H9 (cell line): ENCODE data around the gene PPP1R3C. TPM values are rescaled to one million over a fixed set of nuclear protein-coding genes. Genes with fewer than 3 reads are reported as not detected.

ENCODE experiments used
- DNase-seq: peaks from one replicate; pipeline ENCODE4 v3.0.0-alpha.2; 2017
- H2AFZ ChIP-seq: one replicate; pipeline ENCODE4 v1.6.1; 2013; ENCODE audit warnings: mild to moderate bottlenecking, low read length, control low read depth, moderate library complexity
- H2AK5ac ChIP-seq: 2 replicates; pipeline ENCODE4 v1.6.1; 2013; ENCODE audit warnings: low read length, control low read depth, mixed read lengths; ENCODE audit not compliant: insufficient read length
- H2BK120ac ChIP-seq: one replicate; pipeline ENCODE4 v1.6.1; 2013; ENCODE audit warnings: low read depth, mild to moderate bottlenecking, low read length, control low read depth, inconsistent platforms; ENCODE audit not compliant: poor library complexity, severe bottlenecking
- H2BK12ac ChIP-seq: 2 replicates; pipeline ENCODE4 v1.6.1; 2013; ENCODE audit warnings: low read length, control low read depth, mixed read lengths, low read depth; ENCODE audit not compliant: insufficient read length
- H2BK15ac ChIP-seq: 2 replicates; pipeline ENCODE4 v1.6.1; 2013; ENCODE audit warnings: low read depth, low read length, control low read depth
- H2BK20ac ChIP-seq: one replicate; pipeline ENCODE4 v1.6.1; 2013; ENCODE audit warnings: low read depth, mild to moderate bottlenecking, low read length, control low read depth, inconsistent platforms; ENCODE audit not compliant: poor library complexity, severe bottlenecking
- H2BK5ac ChIP-seq: 2 replicates; pipeline ENCODE4 v1.6.1; 2013; ENCODE audit warnings: low read length, control low read depth, mixed read lengths; ENCODE audit not compliant: insufficient read length
- H3K14ac ChIP-seq: 2 replicates; pipeline ENCODE4 v1.6.1; 2013; ENCODE audit warnings: low read length, control low read depth; ENCODE audit not compliant: insufficient read depth
- H3K18ac ChIP-seq: 2 replicates; pipeline ENCODE4 v1.6.1; 2013; ENCODE audit warnings: low read depth, mild to moderate bottlenecking, mixed read lengths, low read length, control low read depth; ENCODE audit not compliant: insufficient read length
- H3K23ac ChIP-seq: 2 replicates; pipeline ENCODE4 v1.6.1; 2013; ENCODE audit warnings: low read length, control low read depth, mixed read lengths, low read depth; ENCODE audit not compliant: insufficient read length
- H3K23me2 ChIP-seq: 2 replicates; pipeline ENCODE4 v1.6.1; 2013; ENCODE audit warnings: low read depth, mild to moderate bottlenecking, mixed read lengths, low read length, control low read depth; ENCODE audit not compliant: insufficient read length, poor library complexity, severe bottlenecking
- H3K27ac ChIP-seq: 2 replicates; pipeline ENCODE4 v1.5.1; 2013; ENCODE audit warnings: low read length, control low read depth, mixed read lengths, low read depth; ENCODE audit not compliant: insufficient read length
- H3K27me3 ChIP-seq: 2 replicates; pipeline ENCODE4 v1.6.1; 2013; ENCODE audit warnings: low read length, control low read depth, inconsistent platforms; ENCODE audit not compliant: insufficient read depth
- H3K4ac ChIP-seq: 2 replicates; pipeline ENCODE4 v1.6.1; 2013; ENCODE audit warnings: low read depth, mild to moderate bottlenecking, control low read depth, inconsistent platforms, low read length, moderate library complexity
- H3K4me1 ChIP-seq: 2 replicates; pipeline ENCODE4 v1.6.1; 2013; ENCODE audit warnings: low read length, control low read depth, inconsistent platforms; ENCODE audit not compliant: insufficient read depth
- H3K4me2 ChIP-seq: 2 replicates; pipeline ENCODE4 v1.6.1; 2013; ENCODE audit warnings: low read length, control low read depth, mixed read lengths; ENCODE audit not compliant: insufficient read length, insufficient read depth
- H3K56ac ChIP-seq: 2 replicates; pipeline ENCODE4 v1.6.1; 2013; ENCODE audit warnings: low read depth, mild to moderate bottlenecking, mixed read lengths, low read length, control low read depth; ENCODE audit not compliant: insufficient read length
- H3K79me1 ChIP-seq: 2 replicates; pipeline ENCODE4 v1.6.1; 2013; ENCODE audit warnings: low read depth, mild to moderate bottlenecking, moderate library complexity, low read length, control low read depth, inconsistent platforms; ENCODE audit not compliant: insufficient read depth, poor library complexity, severe bottlenecking
- H3K79me2 ChIP-seq: 2 replicates; pipeline ENCODE4 v1.6.1; 2013; ENCODE audit warnings: low read length, control low read depth, inconsistent platforms; ENCODE audit not compliant: insufficient read depth
- H3K9ac ChIP-seq: 2 replicates; pipeline ENCODE4 v1.6.1; 2013; ENCODE audit warnings: low read length, control low read depth, mixed read lengths; ENCODE audit not compliant: insufficient read length; ENCODE audit errors: extremely low read depth
- H3K9me3 ChIP-seq: one replicate; pipeline ENCODE4 v1.6.1; 2013; ENCODE audit warnings: low read depth, low read length, inconsistent platforms; ENCODE audit not compliant: control insufficient read depth
- H3T11ph ChIP-seq: one replicate; pipeline ENCODE4 v1.6.1; 2013; ENCODE audit warnings: mild to moderate bottlenecking, low read length, control low read depth, inconsistent platforms
- H4K20me1 ChIP-seq: one replicate; pipeline ENCODE4 v1.6.1; 2013; ENCODE audit not compliant: control insufficient read depth, insufficient read length, insufficient read depth
- H4K5ac ChIP-seq: 2 replicates; pipeline ENCODE4 v1.6.1; 2013; ENCODE audit warnings: low read depth, mild to moderate bottlenecking, mixed read lengths, low read length, control low read depth; ENCODE audit not compliant: insufficient read length
- H4K8ac ChIP-seq: replicated peaks from 2 replicates; pipeline ENCODE4 v1.6.1; 2013; ENCODE audit warnings: low read length, control low read depth, mixed read lengths, low read depth; ENCODE audit not compliant: insufficient read length
- H4K91ac ChIP-seq: 2 replicates; pipeline ENCODE4 v1.6.1; 2013; ENCODE audit warnings: low read depth, mild to moderate bottlenecking, moderate library complexity, mixed read lengths, low read length, control low read depth; ENCODE audit not compliant: insufficient read length
- H3K27ac Mint-ChIP-seq, 3 experiments: 2 replicates in 2 of 3; 3 replicates in 1 of 3; pipeline ENCODE4 v1.8.0; 2020 to 2021; ENCODE audit warnings: mixed read lengths in 3 of 3, mild to moderate bottlenecking in 1 of 3, moderate library complexity in 1 of 3
- H3K27me3 Mint-ChIP-seq: 2 replicates; pipeline ENCODE4 v1.8.0; 2021; ENCODE audit warnings: low read depth, mild to moderate bottlenecking, moderate library complexity, mixed read lengths
- H3K36me3 Mint-ChIP-seq, 3 experiments: 2 replicates in 2 of 3; 3 replicates in 1 of 3; pipeline ENCODE4 v1.8.0; 2020 to 2021; ENCODE audit warnings: low read depth in 3 of 3, mixed read lengths in 3 of 3; ENCODE audit not compliant: insufficient read depth in 1 of 3
- H3K4me1 Mint-ChIP-seq, 2 experiments: 2 replicates each; pipeline ENCODE4 v1.8.0; 2020; ENCODE audit warnings: mixed read lengths in 2 of 2
- H3K4me3 Mint-ChIP-seq, 2 experiments: 2 replicates in 1 of 2; 3 replicates in 1 of 2; pipeline ENCODE4 v1.8.0; 2020 to 2021; ENCODE audit warnings: mild to moderate bottlenecking in 2 of 2, mixed read lengths in 2 of 2, moderate library complexity in 1 of 2
- H3K9me3 Mint-ChIP-seq, 2 experiments: 2 replicates in 1 of 2; 3 replicates in 1 of 2; pipeline ENCODE4 v1.8.0; 2020; ENCODE audit warnings: mild to moderate bottlenecking in 2 of 2, mixed read lengths in 2 of 2, moderate library complexity in 1 of 2
- WGBS: extraction: QIAGEN DNeasy Blood & Tissue Kit; methylation state at CpG from one replicate; pipeline ENCODE4 v1.1.7; 2013; ENCODE audit warnings: missing lambda C conversion rate, low lambda C conversion rate, mixed read lengths; ENCODE audit not compliant: insufficient read length; ENCODE audit errors: extremely low coverage; 5-methylcytosine and 5-hydroxymethylcytosine counted together
- total RNA-seq: library from RNA; stranded (reverse); gene quantifications from 2 replicates; pipeline ENCODE4 v1.2.1, GENCODE V29; 2021
- TF ChIP-seq, protein P1 (sequence below): fragments of 200-600 bp; sonication (generic); conservative IDR thresholded peaks from 3 replicates; pipeline ENCODE4 v1.8.0; 2021; ENCODE audit warnings: antibody characterized with exemption, mild to moderate bottlenecking

Gene PPP1R3C
- total RNA-seq, 1 experiment from 2014 or later, result 1.2 TPM

DNA sequence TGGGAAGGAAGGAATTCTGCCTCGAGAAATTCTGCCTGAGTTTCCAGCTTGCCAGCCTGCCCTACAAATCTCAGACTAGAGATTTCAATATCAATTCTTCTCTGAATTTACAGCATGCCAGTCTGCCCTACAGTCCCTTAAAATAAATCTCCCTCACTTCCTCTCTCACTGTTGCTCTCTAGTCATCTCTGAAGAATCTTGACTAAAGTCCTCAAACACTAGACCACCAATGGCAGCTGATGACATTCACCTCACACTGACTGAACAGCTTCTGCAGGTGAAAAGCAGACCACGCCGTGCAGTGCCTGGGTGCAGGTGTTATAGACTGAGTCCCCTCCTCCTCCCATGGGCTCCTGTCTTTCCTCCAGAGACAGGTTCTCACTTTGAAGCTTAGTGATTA is 30.4 kb downstream of the PPP1R3C start:
- H3K79me2 ChIP-seq, result no peaks in the 10 kb centered on the region
- H3K9me3 ChIP-seq, result no peaks in the 10 kb centered on the region
- no peak overlapping the region for H4K91ac ChIP-seq
- Mint-ChIP-seq H3K27me3 (no peaks in the 10 kb centered on the region), H3K9me3 (peaks cover 11 to 12% of the 10 kb centered on the region in 2 experiments; a peak in 4 of 5 replicates), H3K36me3 (peaks cover 0 to 8% (median 6%) of the 10 kb centered on the region in 3 experiments; a peak in 1 of 7 replicates), H3K4me3 (no peak overlapping the region), H3K27ac (no peak overlapping the region), H3K4me1 (no peaks in the 10 kb centered on the region)
- H3K27me3 ChIP-seq, result no peaks in the 10 kb centered on the region
- H2BK12ac ChIP-seq, result no peak overlapping the region
- H2AK5ac ChIP-seq, result no peak overlapping the region
- H3K27ac ChIP-seq, result no peak overlapping the region
- H2BK120ac ChIP-seq, result no peak overlapping the region
- no peak overlapping the region for H2BK15ac ChIP-seq
- no peak overlapping the region for H2BK20ac ChIP-seq
- no peaks in the 10 kb centered on the region for H3K79me1 ChIP-seq
- no peak overlapping the region for H4K8ac ChIP-seq
- no peaks in the 10 kb centered on the region for H4K20me1 ChIP-seq
- H4K5ac ChIP-seq, result no peak overlapping the region
- no peak overlapping the region for H3K9ac ChIP-seq
- no peak overlapping the region for H3K4me2 ChIP-seq
- no peak overlapping the region for H3K4ac ChIP-seq
- H3K4me1 ChIP-seq, result no peaks in the 10 kb centered on the region
- no peak overlapping the region for H3K56ac ChIP-seq
- WGBS, result no CpG with 5 or more reads among the region's 3 CpGs
- DNase-seq, result no peak
- H3T11ph ChIP-seq, result no peak overlapping the region
- no peak overlapping the region for H3K14ac ChIP-seq
- H2BK5ac ChIP-seq, result no peak overlapping the region
- H2AFZ ChIP-seq, result no peak overlapping the region
- no peak overlapping the region for H3K23ac ChIP-seq
- no peak overlapping the region for H3K18ac ChIP-seq
- no peaks in the 10 kb centered on the region for H3K23me2 ChIP-seq
- TF ChIP-seq, protein P1, sequence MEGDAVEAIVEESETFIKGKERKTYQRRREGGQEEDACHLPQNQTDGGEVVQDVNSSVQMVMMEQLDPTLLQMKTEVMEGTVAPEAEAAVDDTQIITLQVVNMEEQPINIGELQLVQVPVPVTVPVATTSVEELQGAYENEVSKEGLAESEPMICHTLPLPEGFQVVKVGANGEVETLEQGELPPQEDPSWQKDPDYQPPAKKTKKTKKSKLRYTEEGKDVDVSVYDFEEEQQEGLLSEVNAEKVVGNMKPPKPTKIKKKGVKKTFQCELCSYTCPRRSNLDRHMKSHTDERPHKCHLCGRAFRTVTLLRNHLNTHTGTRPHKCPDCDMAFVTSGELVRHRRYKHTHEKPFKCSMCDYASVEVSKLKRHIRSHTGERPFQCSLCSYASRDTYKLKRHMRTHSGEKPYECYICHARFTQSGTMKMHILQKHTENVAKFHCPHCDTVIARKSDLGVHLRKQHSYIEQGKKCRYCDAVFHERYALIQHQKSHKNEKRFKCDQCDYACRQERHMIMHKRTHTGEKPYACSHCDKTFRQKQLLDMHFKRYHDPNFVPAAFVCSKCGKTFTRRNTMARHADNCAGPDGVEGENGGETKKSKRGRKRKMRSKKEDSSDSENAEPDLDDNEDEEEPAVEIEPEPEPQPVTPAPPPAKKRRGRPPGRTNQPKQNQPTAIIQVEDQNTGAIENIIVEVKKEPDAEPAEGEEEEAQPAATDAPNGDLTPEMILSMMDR, result no peak
